CD4-positive, alpha-beta T cell treated with Interleukin-17A for 1 hour (primary cell): ENCODE measurements around the gene RAB3C.
A peak's percentile ranks its signal among the peaks of the same experiment; 100 is the strongest.

Experiments
- DNase-seq: peaks from one replicate; pipeline ENCODE4 v3.0.0-alpha.2; 2020

The RAB3C gene

GRCh38 chr5:58737671-58738070 lies 154.8 kb downstream of the RAB3C start:
- DNase-seq = no peak

GRCh38 chr5:58738336-58738735 lies 155.5 kb downstream of the RAB3C start:
- no peak for DNase-seq

GRCh38 chr5:58739051-58739450 lies 156.2 kb downstream of the RAB3C start:
- no peak for DNase-seq

GRCh38 chr5:58740956-58741355 lies 158.1 kb downstream of the RAB3C start:
- DNase-seq = no peak

GRCh38 chr5:58745350-58745749 lies 162.5 kb downstream of the RAB3C start:
- no peak for DNase-seq

- no peak for DNase-seq
Observed at GRCh38 chr5:58746321-58746720, 163.4 kb downstream of the RAB3C start.

- DNase-seq = no peak
Observed at GRCh38 chr5:58750036-58750435, 167.2 kb downstream of the RAB3C start.

- DNase-seq = no peak
Observed at GRCh38 chr5:58751222-58751837, 168.5 kb downstream of the RAB3C start.

GRCh38 chr5:58752104-58752503 lies 169.2 kb downstream of the RAB3C start:
- DNase-seq = no peak

- DNase-seq = no peak
Observed at GRCh38 chr5:58753446-58753845, 170.6 kb downstream of the RAB3C start.

- no peak for DNase-seq
Observed at GRCh38 chr5:58754250-58754649, 171.4 kb downstream of the RAB3C start.

GRCh38 chr5:58755397-58755796 lies 172.5 kb downstream of the RAB3C start:
- DNase-seq = no peak

- peak; percentile 41 for DNase-seq
Observed at GRCh38 chr5:58759745-58760144, 176.9 kb downstream of the RAB3C start.

- DNase-seq = no peak
Observed at GRCh38 chr5:58760222-58760621, 177.3 kb downstream of the RAB3C start.

GRCh38 chr5:58761407-58761806 lies 178.5 kb downstream of the RAB3C start:
- peak; percentile 21 for DNase-seq

- no peak for DNase-seq
Observed at GRCh38 chr5:58763390-58763789, 180.5 kb downstream of the RAB3C start.

- DNase-seq = no peak
Observed at GRCh38 chr5:58764199-58764598, 181.3 kb downstream of the RAB3C start.

GRCh38 chr5:58765058-58765457 lies 182.2 kb downstream of the RAB3C start:
- no peak for DNase-seq

GRCh38 chr5:58767104-58767503 lies 184.2 kb downstream of the RAB3C start:
- DNase-seq = no peak

- no peak for DNase-seq
Observed at GRCh38 chr5:58770136-58770535, 187.3 kb downstream of the RAB3C start.

- no peak for DNase-seq
Observed at GRCh38 chr5:58771796-58772195, 188.9 kb downstream of the RAB3C start.

GRCh38 chr5:58773744-58774441 lies 191.0 kb downstream of the RAB3C start:
- DNase-seq = no peak

GRCh38 chr5:58774937-58775336 lies 192.1 kb downstream of the RAB3C start:
- no peak for DNase-seq

- no peak for DNase-seq
Observed at GRCh38 chr5:58775701-58776262, 192.9 kb downstream of the RAB3C start.

GRCh38 chr5:58776559-58776958 lies 193.7 kb downstream of the RAB3C start:
- DNase-seq = no peak
